OCI-LY3 (cell line): ENCODE measurements around the gene ERC2.

Experiments
- H2AFZ ChIP-seq: fragments of 200-600, 300-600 bp; shearing (Covaris generic); 2 replicates; pipeline ENCODE4 v1.6.0; 2014; ENCODE audit warnings: antibody characterized with exemption, low read depth, low read length
- H3K27ac ChIP-seq: fragments of 200-600, 300-600 bp; sonication (generic); 2 replicates; pipeline ENCODE4 v1.5.1; 2014; ENCODE audit warnings: mild to moderate bottlenecking, low read length, moderate library complexity, mixed read lengths
- H3K27me3 ChIP-seq: fragments of 200-600, 300-600 bp; sonication (generic); 2 replicates; pipeline ENCODE4 v1.6.1; 2014; ENCODE audit warnings: low read depth, low read length, mixed read lengths
- H3K36me3 ChIP-seq: fragments of 200-600, 300-600 bp; sonication (generic); replicated peaks from 2 replicates; pipeline ENCODE3; 2014; ENCODE audit warnings: low read depth, low read length, mixed read lengths
- H3K4me1 ChIP-seq: fragments of 300-600, 200-600 bp; sonication (generic); 2 replicates; pipeline ENCODE4 v1.6.1; 2014; ENCODE audit warnings: low read length, mixed read lengths
- H3K4me2 ChIP-seq: fragments of 200-600, 300-600 bp; sonication (generic); 2 replicates; pipeline ENCODE4 v1.6.1; 2014; ENCODE audit warnings: low read length, mixed read lengths
- H3K4me3 ChIP-seq: fragments of 300-600, 200-600 bp; sonication (generic); 2 replicates; pipeline ENCODE4 v1.5.1; 2014; ENCODE audit warnings: antibody characterized with exemption, mild to moderate bottlenecking, low read length, moderate library complexity
- H3K79me2 ChIP-seq: fragments of 300-600, 200-600 bp; shearing (Covaris generic); 2 replicates; pipeline ENCODE4 v1.6.1; 2014; ENCODE audit warnings: mild to moderate bottlenecking, low read length, mixed read lengths
- H3K9ac ChIP-seq: fragments of 300-600, 200-600 bp; shearing (Covaris generic); 2 replicates; pipeline ENCODE4 v1.6.0; 2014; ENCODE audit warnings: mild to moderate bottlenecking, low read length, moderate library complexity
- H3K9me3 ChIP-seq: fragments of 200-600, 300-600 bp; shearing (Covaris generic); 2 replicates; pipeline ENCODE4 v1.6.1; 2014; ENCODE audit warnings: low read length, mixed read lengths; ENCODE audit not compliant: insufficient read depth
- H4K20me1 ChIP-seq: fragments of 200-600, 300-600 bp; sonication (generic); 2 replicates; pipeline ENCODE4 v1.6.1; 2016; ENCODE audit warnings: low read length, mixed read lengths; ENCODE audit not compliant: insufficient read depth
- EZH2phosphoT487 ChIP-seq: fragments of 200-600 bp; shearing (Covaris generic); IDR thresholded peaks from 2 replicates; pipeline ENCODE4 v1.6.1; 2018; ENCODE audit warnings: antibody characterized with exemption, mixed run types, low read depth
- TF ChIP-seq, protein P1 (sequence below): fragments of 200-600, 300-600 bp; sonication (generic); IDR thresholded peaks from 2 replicates; pipeline ENCODE4 v1.5.1; 2014; ENCODE audit warnings: antibody characterized with exemption, low read length, low read depth

The ERC2 gene

DNA sequence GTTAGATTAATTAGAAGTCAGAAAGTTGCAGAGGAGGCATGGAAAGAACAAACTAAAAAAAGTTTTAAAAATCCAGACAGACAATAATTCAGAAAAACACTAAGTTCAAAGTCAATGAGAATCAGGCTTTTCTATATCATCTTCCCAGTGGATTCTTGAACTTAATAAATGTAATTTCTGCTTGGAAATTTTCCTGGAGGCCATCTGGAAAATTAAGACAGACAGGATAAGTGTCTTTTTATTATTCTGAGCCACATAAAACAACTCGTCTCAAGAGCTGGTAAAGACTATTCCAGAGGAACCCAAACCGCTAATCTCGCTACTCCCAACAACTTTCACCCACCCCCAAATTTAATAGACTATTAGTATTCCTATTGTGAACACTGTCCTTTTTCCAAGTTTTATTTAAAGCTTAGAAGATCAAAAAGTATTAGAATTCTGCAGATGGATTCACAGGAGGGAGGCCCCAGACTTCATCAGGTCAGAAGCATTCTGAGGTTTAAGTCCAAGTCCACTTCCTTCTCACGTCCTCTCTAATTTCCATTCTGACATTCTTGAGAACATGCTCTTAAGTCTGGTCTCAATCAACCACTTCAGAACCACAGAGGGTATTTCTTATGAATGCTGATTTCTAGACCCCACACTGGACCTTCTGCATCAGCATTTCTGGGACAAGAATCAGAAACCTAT lies 61.3 kb downstream of the ERC2 start:
- Histone ChIP-seq H3K27ac (no peak overlapping the region), H3K79me2 (no peaks in the 10 kb centered on the region), H3K9me3 (no peaks in the 10 kb centered on the region), H2AFZ (no peak overlapping the region), H3K27me3 (peaks cover 19% of the 10 kb centered on the region), H3K4me2 (no peak overlapping the region), H3K9ac (no peak overlapping the region), H3K4me3 (no peak overlapping the region), H3K4me1 (no peaks in the 10 kb centered on the region), H4K20me1 (no peaks in the 10 kb centered on the region), H3K36me3 (no peaks in the 10 kb centered on the region)
- TF ChIP-seq, protein P1, sequence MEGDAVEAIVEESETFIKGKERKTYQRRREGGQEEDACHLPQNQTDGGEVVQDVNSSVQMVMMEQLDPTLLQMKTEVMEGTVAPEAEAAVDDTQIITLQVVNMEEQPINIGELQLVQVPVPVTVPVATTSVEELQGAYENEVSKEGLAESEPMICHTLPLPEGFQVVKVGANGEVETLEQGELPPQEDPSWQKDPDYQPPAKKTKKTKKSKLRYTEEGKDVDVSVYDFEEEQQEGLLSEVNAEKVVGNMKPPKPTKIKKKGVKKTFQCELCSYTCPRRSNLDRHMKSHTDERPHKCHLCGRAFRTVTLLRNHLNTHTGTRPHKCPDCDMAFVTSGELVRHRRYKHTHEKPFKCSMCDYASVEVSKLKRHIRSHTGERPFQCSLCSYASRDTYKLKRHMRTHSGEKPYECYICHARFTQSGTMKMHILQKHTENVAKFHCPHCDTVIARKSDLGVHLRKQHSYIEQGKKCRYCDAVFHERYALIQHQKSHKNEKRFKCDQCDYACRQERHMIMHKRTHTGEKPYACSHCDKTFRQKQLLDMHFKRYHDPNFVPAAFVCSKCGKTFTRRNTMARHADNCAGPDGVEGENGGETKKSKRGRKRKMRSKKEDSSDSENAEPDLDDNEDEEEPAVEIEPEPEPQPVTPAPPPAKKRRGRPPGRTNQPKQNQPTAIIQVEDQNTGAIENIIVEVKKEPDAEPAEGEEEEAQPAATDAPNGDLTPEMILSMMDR = no peak
- no peak for TF ChIP-seq EZH2phosphoT487

GRCh38 chr3:56404884-56405283 lies 63.4 kb downstream of the ERC2 start:
- Histone ChIP-seq H4K20me1 (no peaks in the 10 kb centered on the region), H3K27me3 (peaks cover 26% of the 10 kb centered on the region), H2AFZ (no peak overlapping the region), H3K9me3 (no peaks in the 10 kb centered on the region), H3K9ac (no peak overlapping the region), H3K4me2 (no peak overlapping the region), H3K4me3 (no peak overlapping the region), H3K4me1 (no peaks in the 10 kb centered on the region), H3K36me3 (no peaks in the 10 kb centered on the region), H3K27ac (no peak overlapping the region), H3K79me2 (no peaks in the 10 kb centered on the region)
- TF ChIP-seq, protein P1 = no peak
- TF ChIP-seq EZH2phosphoT487 = no peak

DNA sequence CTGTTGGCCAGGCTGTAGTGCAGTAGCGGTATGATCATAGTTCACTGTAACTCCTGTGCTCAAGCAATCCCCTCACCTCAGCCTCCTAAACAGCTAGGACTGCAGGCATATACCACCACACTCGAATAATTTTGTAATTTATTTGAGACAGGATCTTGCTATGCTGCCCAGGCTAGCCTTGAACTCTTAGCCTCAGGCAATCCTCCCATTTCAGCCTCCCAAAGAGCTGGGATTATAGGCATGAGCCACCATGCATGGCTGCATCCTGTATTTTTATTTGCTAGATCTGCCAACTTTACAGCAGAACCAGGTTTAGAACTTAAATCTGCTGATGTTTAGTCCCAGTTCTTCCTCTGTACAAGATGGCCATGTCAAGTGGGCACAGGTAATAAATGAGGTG lies 69.6 kb downstream of the ERC2 start:
- H3K4me2 ChIP-seq = no peak overlapping the region
- H3K27me3 ChIP-seq = peaks cover 49% of the 10 kb centered on the region
- no peak overlapping the region for H3K4me3 ChIP-seq
- no peak overlapping the region for H3K27ac ChIP-seq
- no peak overlapping the region for H3K9ac ChIP-seq
- H3K79me2 ChIP-seq = no peaks in the 10 kb centered on the region
- no peaks in the 10 kb centered on the region for H3K36me3 ChIP-seq
- TF ChIP-seq, protein P1 = no peak
- no peak for TF ChIP-seq EZH2phosphoT487
- no peaks in the 10 kb centered on the region for H4K20me1 ChIP-seq
- H2AFZ ChIP-seq = no peak overlapping the region
- H3K9me3 ChIP-seq = no peaks in the 10 kb centered on the region
- H3K4me1 ChIP-seq = no peaks in the 10 kb centered on the region

DNA sequence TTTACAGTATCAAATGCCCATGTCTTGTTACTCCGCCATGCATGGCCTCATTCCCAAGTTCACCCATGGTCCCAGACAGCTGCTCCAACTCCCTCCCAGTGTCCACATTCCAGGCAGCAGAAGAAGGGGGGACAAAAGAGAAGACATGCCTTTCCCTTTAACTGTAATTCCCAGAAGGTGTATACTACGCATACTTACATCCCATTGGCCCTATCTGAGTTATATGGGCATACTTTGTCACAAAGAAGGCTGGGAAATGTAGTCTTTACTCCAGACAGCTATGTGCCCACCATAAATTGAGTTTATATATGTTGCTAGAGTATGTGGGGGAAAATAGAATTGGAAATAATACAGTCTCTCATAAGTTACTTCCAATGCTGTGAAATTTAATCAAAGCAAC lies 70.5 kb downstream of the ERC2 start:
- Histone ChIP-seq H3K36me3 (no peaks in the 10 kb centered on the region), H3K4me2 (no peak overlapping the region), H3K9me3 (no peaks in the 10 kb centered on the region), H3K9ac (no peak overlapping the region), H3K79me2 (no peaks in the 10 kb centered on the region), H4K20me1 (no peaks in the 10 kb centered on the region), H3K27me3 (peaks cover 46% of the 10 kb centered on the region), H3K4me3 (no peak overlapping the region), H3K27ac (no peak overlapping the region), H2AFZ (no peak overlapping the region), H3K4me1 (no peaks in the 10 kb centered on the region)
- TF ChIP-seq, protein P1 = no peak
- TF ChIP-seq EZH2phosphoT487 = no peak
